Sigmoid colon (tissue), 7 donors: ENCODE results near the gene GDF10. TPM values are rescaled to one million over a fixed set of nuclear protein-coding genes. Genes with fewer than 3 reads are reported as not detected.

Experiments
- DNase-seq: peaks from one replicate; pipeline ENCODE4 v3.0.0-alpha.2; 2019
- H3K27ac ChIP-seq, 4 donors: fragments of 200-600 bp; sonication (generic); one replicate each; pipeline ENCODE4 v1.5.1; 2016 to 2019; ENCODE audit warnings: mild to moderate bottlenecking in 1 of 4
- H3K27me3 ChIP-seq, 3 donors: fragments of 200-600 bp; sonication (generic); one replicate each; pipeline ENCODE4 v1.5.1; 2019; ENCODE audit warnings: mild to moderate bottlenecking in 1 of 3
- H3K36me3 ChIP-seq, 4 donors: fragments of 200-600 bp; sonication (generic); one replicate each; pipeline ENCODE4 v1.5.1; 2016 to 2019
- H3K4me1 ChIP-seq, 4 donors: fragments of 200-600 bp; sonication (generic); one replicate each; pipeline ENCODE4 v1.5.1; 2017 to 2019
- H3K4me3 ChIP-seq, 4 donors: fragments of 200-600 bp; sonication (generic); one replicate each; pipeline ENCODE4 v1.5.1; 2017 to 2019; ENCODE audit warnings: mild to moderate bottlenecking in 2 of 4, moderate library complexity in 1 of 4
- H3K9me3 ChIP-seq, 4 donors: fragments of 200-600 bp in 3 of 4; sonication (generic) in 3 of 4; one replicate each; pipeline versions ENCODE4 v1.5.1 to v1.6.1; 2013 to 2019
- EP300 ChIP-seq, 4 donors: sonication (generic); formaldehyde crosslinking; IDR thresholded peaks; one replicate each; pipeline ENCODE4 v1.6.1; 2017; ENCODE audit warnings: antibody characterized with exemption in 4 of 4
- POLR2A ChIP-seq, 2 donors: fragments of 450-650 bp; IDR thresholded peaks; one replicate each; pipeline ENCODE4 v1.6.1; 2016; ENCODE audit warnings: antibody characterized with exemption in 2 of 2, mild to moderate bottlenecking in 2 of 2, moderate library complexity in 2 of 2
- POLR2AphosphoS5 ChIP-seq, 4 donors: sonication (generic); formaldehyde crosslinking; IDR thresholded peaks; one replicate each; pipeline ENCODE4 v1.6.1; 2017; ENCODE audit warnings: antibody characterized with exemption in 4 of 4
- WGBS, 2 donors: extraction: QIAGEN DNeasy Blood & Tissue Kit; methylation state at CpG; one replicate each; pipeline ENCODE4 v1.1.7; 2013; 5-methylcytosine and 5-hydroxymethylcytosine counted together
- intact Hi-C: fragments of 100-400 bp; cut with DNase I; formaldehyde crosslinking; loops from one replicate; pipeline ENCODE4 v1.15.1; 2023
- polyA plus RNA-seq, 3 donors: library from polyadenylated mRNA; stranded (reverse); fragments of 200-250 nt; gene quantifications; one replicate each; pipeline ENCODE4 v1.2.3, GENCODE V29; 2013
- total RNA-seq, 4 donors: library from RNA; depleted of rRNA; stranded (reverse); fragments of >200 nt; gene quantifications; one replicate each; pipeline ENCODE4 v1.1.0, GENCODE V29; 2016
- TF ChIP-seq, protein P1 (sequence below), 4 experiments: fragments of 450-650 bp in 3 of 4; fragments of 200-600 bp in 1 of 4; IDR thresholded peaks; one replicate each; pipeline ENCODE4 v1.5.1; 2016 to 2019; ENCODE audit warnings: antibody characterized with exemption in 4 of 4, mild to moderate bottlenecking in 3 of 4, moderate library complexity in 2 of 4
- donor health status: healthy with polysubstance abuse.
- donor health status: Bipolar disorder and iron deficiency.
- donor health status: healthy.

GDF10 gene
- total and polyA plus RNA-seq, 7 donors = 0.67 to 11.9 (median 4.4) TPM; not detected in 2

GRCh38 chr10:47278152-47278473, 21.9 kb upstream of the GDF10 start:
- no peak for DNase-seq
- TF ChIP-seq EP300 (IDR thresholded peaks at IDR 0.05) = no peak
- TF ChIP-seq, protein P1, sequence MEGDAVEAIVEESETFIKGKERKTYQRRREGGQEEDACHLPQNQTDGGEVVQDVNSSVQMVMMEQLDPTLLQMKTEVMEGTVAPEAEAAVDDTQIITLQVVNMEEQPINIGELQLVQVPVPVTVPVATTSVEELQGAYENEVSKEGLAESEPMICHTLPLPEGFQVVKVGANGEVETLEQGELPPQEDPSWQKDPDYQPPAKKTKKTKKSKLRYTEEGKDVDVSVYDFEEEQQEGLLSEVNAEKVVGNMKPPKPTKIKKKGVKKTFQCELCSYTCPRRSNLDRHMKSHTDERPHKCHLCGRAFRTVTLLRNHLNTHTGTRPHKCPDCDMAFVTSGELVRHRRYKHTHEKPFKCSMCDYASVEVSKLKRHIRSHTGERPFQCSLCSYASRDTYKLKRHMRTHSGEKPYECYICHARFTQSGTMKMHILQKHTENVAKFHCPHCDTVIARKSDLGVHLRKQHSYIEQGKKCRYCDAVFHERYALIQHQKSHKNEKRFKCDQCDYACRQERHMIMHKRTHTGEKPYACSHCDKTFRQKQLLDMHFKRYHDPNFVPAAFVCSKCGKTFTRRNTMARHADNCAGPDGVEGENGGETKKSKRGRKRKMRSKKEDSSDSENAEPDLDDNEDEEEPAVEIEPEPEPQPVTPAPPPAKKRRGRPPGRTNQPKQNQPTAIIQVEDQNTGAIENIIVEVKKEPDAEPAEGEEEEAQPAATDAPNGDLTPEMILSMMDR (IDR thresholded peaks at IDR 0.05) = no peak
- H3K9me3 ChIP-seq = peaks cover 0 to 4% (median under 1%) of the 10 kb centered on the region in 4 donors
- H3K27me3 ChIP-seq = peaks cover 0 to 3% (median 0%) of the 10 kb centered on the region in 3 donors
- H3K4me3 ChIP-seq = no peak overlapping the region
- WGBS, 2 donors = 21 to 64% methylated on average over 15 of the region's 15 CpGs
- H3K27ac ChIP-seq = no peak overlapping the region
- no peaks in the 10 kb centered on the region for H3K4me1 ChIP-seq
- intact Hi-C loops = no loop called here
- no peaks in the 10 kb centered on the region for H3K36me3 ChIP-seq

DNA sequence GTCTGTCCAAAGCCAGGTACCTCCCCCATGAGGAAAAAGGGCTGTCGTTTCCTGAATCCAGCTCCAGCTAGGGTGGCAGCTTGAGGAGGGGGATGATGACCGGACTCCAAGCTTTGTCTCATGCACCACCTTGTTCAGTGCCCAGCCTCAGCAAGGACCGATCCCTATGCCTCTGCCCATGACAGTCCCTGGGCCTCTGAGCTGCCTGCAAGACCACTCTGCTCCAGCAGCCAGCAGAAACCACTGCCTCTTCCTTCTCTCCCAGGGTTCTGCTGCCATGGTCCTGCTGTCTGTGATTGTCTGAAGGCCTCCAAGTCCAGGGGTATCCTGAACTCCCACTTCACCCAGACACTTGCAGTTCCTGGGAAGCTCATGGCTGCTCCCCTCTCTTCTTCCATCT, 21.3 kb upstream of the GDF10 start:
- H3K4me3 ChIP-seq = no peak overlapping the region
- no peak overlapping the region for H3K27ac ChIP-seq
- 74 to 88% methylated on average over 3 of the region's 3 CpGs for WGBS, 2 donors
- intact Hi-C loops = no loop called here
- no peaks in the 10 kb centered on the region for H3K36me3 ChIP-seq
- TF ChIP-seq, protein P1 (IDR thresholded peaks at IDR 0.05) = no peak
- no peak for TF ChIP-seq POLR2AphosphoS5 (IDR thresholded peaks at IDR 0.05)
- TF ChIP-seq POLR2A (IDR thresholded peaks at IDR 0.05) = no peak
- TF ChIP-seq EP300 (IDR thresholded peaks at IDR 0.05) = no peak
- H3K27me3 ChIP-seq = peaks cover 0 to 3% (median 0%) of the 10 kb centered on the region in 3 donors
- H3K9me3 ChIP-seq = no peaks in the 10 kb centered on the region
- no peak for DNase-seq
- H3K4me1 ChIP-seq = no peaks in the 10 kb centered on the region

- H3K4me3 ChIP-seq = no peak overlapping the region
- no peak for DNase-seq
- TF ChIP-seq, protein P1 (IDR thresholded peaks at IDR 0.05) = no peak
- TF ChIP-seq POLR2A (IDR thresholded peaks at IDR 0.05) = no peak
- WGBS, 2 donors = 86 to 88% methylated on average over 2 of the region's 2 CpGs
- H3K36me3 ChIP-seq = no peaks in the 10 kb centered on the region
- no peak overlapping the region for H3K27ac ChIP-seq
- no peaks in the 10 kb centered on the region for H3K4me1 ChIP-seq
- intact Hi-C loops = no loop called here
- no peaks in the 10 kb centered on the region for H3K9me3 ChIP-seq
- peaks cover 0 to 3% (median 0%) of the 10 kb centered on the region in 3 donors for H3K27me3 ChIP-seq
These were observed 20.7 kb upstream of the GDF10 start for GRCh38 chr10:47279276-47279675.

GRCh38 chr10:47282005-47282656, 17.9 kb upstream of the GDF10 start:
- no peak for DNase-seq
- H3K4me3 ChIP-seq = no peak overlapping the region
- TF ChIP-seq POLR2A (IDR thresholded peaks at IDR 0.05) (no peak), EP300 (IDR thresholded peaks at IDR 0.05) (no peak), POLR2AphosphoS5 (IDR thresholded peaks at IDR 0.05) (no peak)
- TF ChIP-seq, protein P1 (IDR thresholded peaks at IDR 0.05) = no peak
- no peaks in the 10 kb centered on the region for H3K9me3 ChIP-seq
- no peak overlapping the region for H3K27ac ChIP-seq
- 73 to 88% methylated on average over 6 of the region's 6 CpGs for WGBS, 2 donors
- intact Hi-C loops = no loop called here
- H3K36me3 ChIP-seq = no peaks in the 10 kb centered on the region
- H3K27me3 ChIP-seq = peaks cover 0 to 3% (median 0%) of the 10 kb centered on the region in 3 donors
- peaks cover 0 to 3% (median 0%) of the 10 kb centered on the region in 4 donors for H3K4me1 ChIP-seq

DNA sequence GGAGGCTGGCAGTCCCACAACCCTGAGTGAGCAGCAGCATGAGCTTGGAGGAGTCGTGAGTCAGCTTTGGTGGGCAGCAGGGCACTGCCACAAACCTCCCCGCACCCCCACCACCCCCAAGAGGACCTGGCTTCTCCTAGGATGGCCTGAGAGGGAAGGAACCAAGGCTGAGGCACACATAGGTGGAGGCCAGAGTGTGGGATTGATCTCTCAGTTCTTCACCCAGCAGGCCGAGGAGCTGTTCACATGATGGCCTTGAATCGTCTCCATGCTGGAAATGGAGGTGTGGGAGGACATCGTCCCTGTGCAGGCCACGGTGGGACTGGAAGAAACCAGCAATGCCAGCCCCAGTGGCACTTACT, 17.4 kb upstream of the GDF10 start:
- TF ChIP-seq POLR2A (IDR thresholded peaks at IDR 0.05) (no peak), POLR2AphosphoS5 (IDR thresholded peaks at IDR 0.05) (no peak), EP300 (IDR thresholded peaks at IDR 0.05) (no peak)
- TF ChIP-seq, protein P1 (IDR thresholded peaks at IDR 0.05) = no peak
- DNase-seq = no peak
- WGBS, 2 donors = 91 to 93% methylated on average over 6 of the region's 6 CpGs
- peaks cover 0 to 3% (median 0%) of the 10 kb centered on the region in 3 donors for H3K27me3 ChIP-seq
- intact Hi-C loops = no loop called here
- H3K9me3 ChIP-seq = no peaks in the 10 kb centered on the region
- no peak overlapping the region for H3K4me3 ChIP-seq
- peaks cover 0 to 7% (median 0%) of the 10 kb centered on the region in 4 donors for H3K4me1 ChIP-seq
- no peaks in the 10 kb centered on the region for H3K36me3 ChIP-seq
- no peak overlapping the region for H3K27ac ChIP-seq
